Body of pancreas (tissue), 4 donors: ENCODE data around the gene ZBTB21.

Source experiments
- POLR2A ChIP-seq, 3 donors: fragments of 450-650 bp; IDR thresholded peaks; one replicate each; pipeline ENCODE4 v1.6.1; 2016; ENCODE audit warnings: antibody characterized with exemption in 3 of 3, mild to moderate bottlenecking in 2 of 3
- TF ChIP-seq, protein P1 (sequence below), 7 experiments: fragments of 450-650 bp in 4 of 7; fragments of 200-600 bp in 3 of 7; sonication (generic) in 3 of 7; IDR thresholded peaks; one replicate each; pipeline ENCODE4 v1.5.1; 2016 to 2019; ENCODE audit warnings: antibody characterized with exemption in 7 of 7

DNA sequence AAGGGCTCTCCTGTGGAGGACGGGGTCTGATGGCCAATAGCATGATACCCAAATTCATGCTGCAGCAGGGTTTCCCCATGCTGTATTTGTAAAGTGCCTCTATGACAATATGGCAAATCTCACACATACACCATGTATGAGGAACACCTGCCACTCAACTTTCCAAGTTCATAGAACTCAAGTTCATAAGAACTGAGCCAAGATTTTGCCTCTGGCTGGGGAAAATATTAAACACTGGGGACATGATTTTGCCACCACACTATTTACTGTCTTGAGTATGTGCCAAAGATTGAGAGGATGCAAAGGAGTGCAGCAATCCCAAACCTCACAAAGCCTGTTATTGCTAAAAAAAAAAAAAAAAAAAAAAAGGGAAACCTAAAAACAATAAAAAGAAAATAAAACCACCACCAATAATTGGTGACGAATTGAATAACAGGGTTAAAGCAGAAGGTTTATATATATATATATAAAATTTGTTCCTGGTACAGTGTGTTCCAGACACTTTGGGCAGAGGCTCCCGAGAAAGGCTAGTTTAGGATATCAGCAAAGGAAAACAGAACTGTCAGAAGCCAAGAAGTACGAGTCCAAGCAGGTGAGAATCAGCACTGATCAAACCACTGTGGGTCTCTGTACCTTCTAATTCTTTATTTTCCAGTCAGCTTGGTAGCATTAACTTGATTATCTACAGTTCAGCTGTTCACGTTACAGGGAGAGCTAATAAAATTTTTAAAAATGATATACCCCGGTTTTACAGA is 24.3 kb downstream of the ZBTB21 start:
- TF ChIP-seq POLR2A (IDR thresholded peaks at IDR 0.05), result no peak
- TF ChIP-seq, protein P1, sequence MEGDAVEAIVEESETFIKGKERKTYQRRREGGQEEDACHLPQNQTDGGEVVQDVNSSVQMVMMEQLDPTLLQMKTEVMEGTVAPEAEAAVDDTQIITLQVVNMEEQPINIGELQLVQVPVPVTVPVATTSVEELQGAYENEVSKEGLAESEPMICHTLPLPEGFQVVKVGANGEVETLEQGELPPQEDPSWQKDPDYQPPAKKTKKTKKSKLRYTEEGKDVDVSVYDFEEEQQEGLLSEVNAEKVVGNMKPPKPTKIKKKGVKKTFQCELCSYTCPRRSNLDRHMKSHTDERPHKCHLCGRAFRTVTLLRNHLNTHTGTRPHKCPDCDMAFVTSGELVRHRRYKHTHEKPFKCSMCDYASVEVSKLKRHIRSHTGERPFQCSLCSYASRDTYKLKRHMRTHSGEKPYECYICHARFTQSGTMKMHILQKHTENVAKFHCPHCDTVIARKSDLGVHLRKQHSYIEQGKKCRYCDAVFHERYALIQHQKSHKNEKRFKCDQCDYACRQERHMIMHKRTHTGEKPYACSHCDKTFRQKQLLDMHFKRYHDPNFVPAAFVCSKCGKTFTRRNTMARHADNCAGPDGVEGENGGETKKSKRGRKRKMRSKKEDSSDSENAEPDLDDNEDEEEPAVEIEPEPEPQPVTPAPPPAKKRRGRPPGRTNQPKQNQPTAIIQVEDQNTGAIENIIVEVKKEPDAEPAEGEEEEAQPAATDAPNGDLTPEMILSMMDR (IDR thresholded peaks at IDR 0.05), result no peak
